Adipocyte (in vitro differentiated cells): ENCODE results near the gene PITX2.

Experiments used
- DNase-seq: peaks from one replicate; pipeline ENCODE4 v3.0.0-alpha.2; 2015; ENCODE audit warnings: low read depth
- H3K27me3 ChIP-seq: replicated peaks from 2 replicates; pipeline ENCODE4 v1.7.0; 2013; ENCODE audit warnings: mild to moderate bottlenecking, low read length, moderate library complexity; ENCODE audit not compliant: control insufficient read depth, insufficient read depth
- H3K36me3 ChIP-seq: 2 replicates; pipeline ENCODE4 v1.7.0; 2013; ENCODE audit warnings: low read length, mild to moderate bottlenecking, moderate library complexity; ENCODE audit not compliant: control insufficient read depth, insufficient read depth, severe bottlenecking
- H3K4me1 ChIP-seq: 2 replicates; pipeline ENCODE4 v1.7.0; 2013; ENCODE audit warnings: mild to moderate bottlenecking, low read length, moderate library complexity; ENCODE audit not compliant: control insufficient read depth, insufficient read depth
- H3K4me3 ChIP-seq: 2 replicates; pipeline ENCODE4 v1.7.0; 2013; ENCODE audit warnings: mild to moderate bottlenecking, low read length, moderate library complexity
- H3K9ac ChIP-seq: 2 replicates; pipeline ENCODE4 v1.7.0; 2013; ENCODE audit warnings: mild to moderate bottlenecking, low read length, moderate library complexity
- H3K9me3 ChIP-seq: 2 replicates; pipeline ENCODE4 v1.7.0; 2013; ENCODE audit warnings: mild to moderate bottlenecking, low read length, moderate library complexity; ENCODE audit not compliant: control insufficient read depth

PITX2 gene

DNA sequence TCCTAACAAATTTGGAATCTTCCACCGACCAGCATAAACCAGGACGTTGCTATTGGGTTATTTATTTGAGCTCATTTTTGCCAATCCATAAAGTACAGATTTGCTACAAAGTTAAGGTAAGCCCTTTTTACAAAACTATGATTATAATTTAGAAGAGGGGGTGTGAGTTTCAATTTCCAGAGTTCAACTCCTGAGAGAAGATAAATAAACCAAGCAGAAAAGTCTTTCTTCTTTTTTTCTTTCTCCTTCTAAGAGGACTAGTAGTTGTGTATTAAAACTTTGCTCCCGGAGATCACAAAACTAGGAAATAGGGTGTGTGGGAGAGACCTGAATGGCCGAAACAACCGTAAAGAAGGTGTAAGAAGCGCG lies 2.6 kb downstream of the PITX2 start:
- H3K4me3 ChIP-seq = no peak overlapping the region

DNA sequence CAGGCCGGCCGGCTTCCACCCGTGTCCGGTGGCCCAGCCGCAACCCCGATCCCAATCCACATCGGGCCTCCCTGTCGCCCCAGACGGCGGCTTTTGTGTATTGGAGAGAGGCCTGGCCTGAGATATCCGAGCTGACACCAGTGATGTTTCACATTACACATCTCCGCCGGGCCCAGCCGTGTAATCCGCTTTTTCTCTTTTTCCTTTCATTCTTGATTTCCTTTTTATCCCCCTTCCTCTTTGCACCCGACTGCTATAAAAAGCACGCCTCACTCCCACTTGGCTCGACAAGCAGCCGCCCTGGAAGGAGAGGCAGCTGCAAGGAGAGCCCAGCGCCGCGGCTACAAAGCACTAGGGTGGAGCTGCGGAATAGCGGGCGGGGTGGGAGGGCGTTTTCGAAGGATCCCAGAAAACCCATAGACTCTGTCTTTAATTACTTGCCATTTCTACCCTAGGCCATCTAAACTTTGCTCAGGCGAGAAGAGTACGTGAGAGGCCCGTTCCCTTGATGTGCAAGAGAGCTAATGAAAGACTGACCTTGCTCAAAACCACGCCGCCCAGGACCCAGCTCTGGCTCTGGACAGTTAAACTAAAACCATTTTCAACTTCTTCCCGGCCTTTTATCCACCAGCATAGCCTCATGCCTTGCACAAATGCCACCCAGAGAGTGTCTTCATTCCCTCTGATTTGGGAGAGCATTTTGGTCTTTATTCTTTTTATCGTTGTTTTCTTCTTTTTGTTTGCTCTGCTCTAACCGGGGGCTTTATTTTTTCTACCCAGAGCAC lies 3.2 kb downstream of the PITX2 start:
- Histone ChIP-seq H3K36me3 (peaks cover 5% of the 10 kb centered on the region), H3K27me3 (no peaks in the 10 kb centered on the region), H3K4me1 (peaks cover 4% of the 10 kb centered on the region), H3K9me3 (no peaks in the 10 kb centered on the region), H3K4me3 (no peak overlapping the region), H3K9ac (no peak overlapping the region)
- DNase-seq = no peak

More for the DNA sequence above, 2.6 kb downstream of the PITX2 start:
- no peaks in the 10 kb centered on the region for H3K9me3 ChIP-seq
- no peaks in the 10 kb centered on the region for H3K27me3 ChIP-seq
- H3K4me1 ChIP-seq = peaks cover 4% of the 10 kb centered on the region
- DNase-seq = no peak
- H3K36me3 ChIP-seq = peaks cover 5% of the 10 kb centered on the region
- H3K9ac ChIP-seq = no peak overlapping the region

- Histone ChIP-seq H3K9me3 (no peaks in the 10 kb centered on the region), H3K9ac (no peak overlapping the region), H3K4me3 (no peak overlapping the region), H3K4me1 (peaks cover 4% of the 10 kb centered on the region), H3K27me3 (no peaks in the 10 kb centered on the region), H3K36me3 (peaks cover 5% of the 10 kb centered on the region)
- DNase-seq = no peak
Measured at GRCh38 chr4:110618581-110619462, 4.1 kb downstream of the PITX2 start.

GRCh38 chr4:110617646-110618580 lies 5.0 kb downstream of the PITX2 start:
- DNase-seq = no peak
- Histone ChIP-seq H3K9me3 (no peaks in the 10 kb centered on the region), H3K9ac (no peak overlapping the region), H3K27me3 (peaks cover 4% of the 10 kb centered on the region), H3K4me1 (peaks cover 4% of the 10 kb centered on the region), H3K4me3 (no peak overlapping the region), H3K36me3 (peaks cover 5% of the 10 kb centered on the region)

DNA sequence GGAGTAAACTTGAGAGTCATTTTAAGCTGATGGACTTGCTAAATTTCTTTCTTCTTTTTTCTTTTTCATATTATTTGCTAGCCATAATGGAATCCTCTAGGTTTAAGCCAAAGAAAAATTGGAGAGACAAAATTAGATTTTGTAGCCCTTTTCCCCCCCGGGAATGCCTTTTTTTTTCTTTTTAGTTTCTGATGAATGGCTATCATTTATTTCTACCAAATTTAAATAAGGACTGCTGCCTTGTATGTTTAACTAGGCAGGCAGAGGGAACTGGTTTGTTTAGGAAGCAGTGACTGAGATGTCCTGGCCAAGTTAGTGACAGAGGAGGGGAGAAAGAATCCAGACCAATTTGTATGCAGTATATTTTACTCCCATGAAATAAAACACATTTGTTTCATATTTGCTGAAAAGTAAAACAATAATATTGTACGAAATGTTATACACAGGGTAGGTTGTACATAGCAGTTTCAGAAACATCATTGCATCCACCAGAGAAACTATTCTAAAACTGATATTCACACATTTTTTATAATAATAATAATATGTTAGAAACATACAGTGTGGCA lies 5.7 kb downstream of the PITX2 start:
- H3K36me3 ChIP-seq = peaks cover 5% of the 10 kb centered on the region
- H3K4me1 ChIP-seq = peaks cover 4% of the 10 kb centered on the region
- no peak overlapping the region for H3K4me3 ChIP-seq
- no peaks in the 10 kb centered on the region for H3K9me3 ChIP-seq
- H3K27me3 ChIP-seq = peaks cover 12% of the 10 kb centered on the region
- H3K9ac ChIP-seq = no peak overlapping the region
- DNase-seq = no peak

DNA sequence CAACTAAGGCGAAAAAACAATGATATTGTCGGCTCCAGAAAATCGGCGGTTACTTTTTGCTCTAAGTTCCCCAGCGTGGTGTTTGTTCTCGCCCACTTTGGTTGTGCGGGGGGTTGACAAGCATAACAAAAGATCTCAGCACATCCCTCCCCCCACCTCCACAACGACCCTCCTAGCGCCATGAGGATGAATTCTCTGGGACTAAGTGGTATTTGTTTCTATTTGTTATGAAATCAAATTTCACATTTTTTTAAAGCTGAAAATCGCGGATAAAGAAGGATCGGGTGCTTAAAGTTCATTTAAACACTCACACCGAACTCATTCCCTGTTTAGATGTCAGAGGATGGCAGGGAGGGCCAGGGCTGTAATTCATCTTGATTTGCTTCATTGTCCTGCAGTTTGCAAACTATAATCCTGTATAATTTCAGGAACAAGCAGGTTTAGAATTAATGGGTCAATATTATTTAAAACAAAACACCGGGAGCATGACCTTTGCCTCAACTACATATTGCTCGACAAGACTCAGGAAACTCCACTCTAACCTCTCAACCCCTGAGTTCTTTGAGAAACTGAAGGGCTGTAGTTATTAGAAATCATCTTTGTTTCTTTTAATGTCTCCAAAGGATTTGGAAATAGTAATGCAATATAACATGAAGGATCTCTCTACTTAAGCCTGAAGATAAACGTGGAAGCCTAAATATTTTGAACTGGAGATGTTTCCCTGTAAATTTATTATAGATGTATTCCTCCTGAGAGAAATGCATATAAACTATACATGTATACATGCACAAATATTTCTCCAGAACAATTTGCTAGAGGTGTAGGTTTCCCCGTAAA lies 6.4 kb downstream of the PITX2 start:
- no peak overlapping the region for H3K9ac ChIP-seq
- H3K4me1 ChIP-seq = peaks cover 11% of the 10 kb centered on the region
- DNase-seq = no peak
- H3K9me3 ChIP-seq = no peaks in the 10 kb centered on the region
- no peak overlapping the region for H3K4me3 ChIP-seq
- H3K27me3 ChIP-seq = peaks cover 17% of the 10 kb centered on the region
- H3K36me3 ChIP-seq = peaks cover 5% of the 10 kb centered on the region

DNA sequence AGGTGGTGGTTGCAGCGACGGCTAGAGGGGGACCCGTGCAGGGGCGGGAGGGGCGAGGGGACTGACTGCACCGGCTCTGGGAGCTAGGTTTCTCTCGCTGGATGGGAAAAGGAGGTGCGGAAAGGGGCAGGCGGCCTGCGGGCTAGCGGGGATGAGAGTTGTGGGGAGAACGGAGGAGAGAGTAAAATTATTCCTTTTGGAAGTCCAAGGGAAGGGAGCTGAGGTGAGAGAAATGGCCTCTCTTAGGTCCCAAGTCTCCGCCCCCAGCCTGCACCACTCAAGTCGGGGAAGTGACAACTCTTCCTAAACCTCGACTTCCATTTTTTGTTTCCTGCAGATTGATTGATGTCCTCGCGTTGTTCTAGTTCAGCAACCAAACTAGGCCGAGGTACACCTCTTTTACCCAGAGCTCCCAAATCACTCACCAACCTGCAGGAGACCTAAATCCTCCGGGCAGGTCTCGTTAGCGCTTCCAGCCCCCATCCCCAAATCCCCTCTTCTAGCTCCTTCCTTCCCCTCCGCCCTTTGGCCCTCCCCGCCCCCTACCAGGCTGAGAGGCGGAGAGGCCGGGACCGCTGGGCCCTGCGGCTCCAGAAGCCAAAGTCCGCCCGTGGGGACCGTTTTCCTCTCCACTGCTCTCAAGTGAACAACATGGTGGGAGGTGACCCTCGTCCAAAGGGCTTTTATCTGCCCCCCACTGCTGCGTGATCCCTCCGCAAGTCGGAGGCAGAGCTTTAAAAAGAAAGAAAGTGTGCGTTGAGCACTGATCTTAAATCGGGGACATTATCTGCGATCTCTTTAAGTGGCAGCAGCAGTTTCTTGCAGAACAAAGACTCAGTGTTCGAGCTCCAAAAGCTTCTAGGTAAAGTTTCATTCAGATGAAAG lies 7.3 kb downstream of the PITX2 start:
- Histone ChIP-seq H3K4me3 (no peak overlapping the region), H3K4me1 (peaks cover 7% of the 10 kb centered on the region), H3K27me3 (peaks cover 26% of the 10 kb centered on the region), H3K9me3 (no peaks in the 10 kb centered on the region), H3K36me3 (peaks cover 5% of the 10 kb centered on the region), H3K9ac (no peak overlapping the region)
- DNase-seq = no peak

DNA sequence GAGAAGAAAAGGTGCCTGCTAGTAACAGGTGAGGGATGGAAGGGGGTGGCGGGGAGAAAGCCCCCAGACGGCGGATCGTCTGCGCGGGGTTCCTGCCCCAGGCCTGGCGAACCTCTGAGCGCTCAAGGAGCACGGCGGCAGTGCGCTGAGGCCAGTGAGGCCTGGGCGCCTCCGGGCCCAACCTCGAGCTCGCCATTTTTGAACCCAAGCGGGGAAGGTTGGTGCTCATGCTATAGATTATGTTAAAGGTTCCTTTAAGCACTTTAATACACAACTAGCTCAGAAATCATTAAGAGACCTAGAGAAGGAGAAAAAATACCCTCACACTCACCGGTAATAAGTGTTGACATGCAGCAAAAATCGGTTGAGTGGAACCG lies 7.9 kb downstream of the PITX2 start:
- Histone ChIP-seq H3K4me1 (peaks cover 7% of the 10 kb centered on the region), H3K27me3 (peaks cover 31% of the 10 kb centered on the region), H3K4me3 (no peak overlapping the region), H3K9ac (no peak overlapping the region), H3K9me3 (no peaks in the 10 kb centered on the region), H3K36me3 (peaks cover 5% of the 10 kb centered on the region)
- no peak for DNase-seq

DNA sequence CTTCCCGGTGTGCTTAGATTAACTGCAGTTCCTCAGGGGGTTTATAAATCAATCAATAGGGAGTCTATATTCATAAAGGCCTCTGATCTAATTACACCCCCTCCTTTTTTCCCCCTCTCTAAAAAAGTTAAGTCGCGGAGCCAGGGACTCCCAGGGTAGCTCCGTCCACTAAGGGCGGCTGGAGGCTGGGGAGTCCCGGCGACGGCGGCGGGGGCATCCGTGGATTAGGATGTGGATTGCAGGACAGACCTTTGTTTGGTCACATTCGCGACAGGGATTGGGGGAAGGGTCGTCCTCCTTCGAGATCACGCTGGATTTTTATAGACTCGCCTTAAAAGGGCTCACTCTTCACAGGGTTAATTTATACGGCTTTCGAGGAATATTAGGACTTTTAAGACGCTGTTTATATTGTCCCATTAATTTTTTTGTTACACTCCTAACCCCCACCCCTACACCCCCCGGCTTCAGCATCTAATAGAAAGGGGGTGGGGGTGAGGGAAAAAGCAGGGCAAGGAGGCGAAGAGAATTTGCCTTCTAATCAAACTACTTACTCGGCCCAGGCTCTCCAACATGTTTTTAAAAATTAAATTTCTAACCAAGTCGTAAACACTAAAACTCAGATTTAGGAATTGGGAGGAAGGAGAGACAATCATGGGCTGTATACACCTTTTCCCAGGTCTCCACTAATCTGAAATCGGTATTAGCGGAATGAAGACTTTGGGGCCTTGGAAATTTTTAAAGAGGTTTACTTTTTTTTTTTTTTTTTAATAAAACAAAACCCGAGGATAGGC lies 8.5 kb downstream of the PITX2 start:
- Histone ChIP-seq H3K9ac (no peak overlapping the region), H3K27me3 (peaks cover 31% of the 10 kb centered on the region), H3K9me3 (no peaks in the 10 kb centered on the region), H3K36me3 (peaks cover 5% of the 10 kb centered on the region), H3K4me1 (peaks cover 7% of the 10 kb centered on the region), H3K4me3 (no peak overlapping the region)
- DNase-seq = no peak
